NCI-H1092 treated with DMSO at 0.1 percent for 48 hours (cell line): ENCODE data around the gene MARCHF11.

ENCODE experiments used
- DNase-seq: peaks from one replicate; lab custom pipeline; 2025; lab: John Stamatoyannopoulos, UW

The MARCHF11 gene

DNA sequence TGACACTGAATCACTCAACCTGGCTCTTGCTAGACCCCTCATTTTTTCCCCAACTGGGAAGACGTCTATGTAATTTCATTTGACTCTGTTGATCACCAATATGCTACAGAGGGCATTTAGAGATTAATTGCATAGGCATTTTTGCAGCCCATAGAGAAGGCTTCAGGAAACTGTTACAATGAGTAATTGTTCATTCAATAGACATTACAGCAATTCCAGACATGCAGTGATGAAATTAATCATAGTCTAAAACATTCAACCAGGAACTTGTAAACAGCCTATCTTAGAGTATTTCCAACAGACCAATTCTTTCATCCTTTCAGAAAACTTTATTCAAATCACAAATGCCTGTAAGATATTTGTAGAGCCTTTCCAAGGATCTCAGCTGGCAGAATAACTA, 122.3 kb downstream of the MARCHF11 start:
- no peak for DNase-seq

GRCh38 chr5:16051246-16051755, 128.3 kb downstream of the MARCHF11 start:
- DNase-seq, result no peak

GRCh38 chr5:16050414-16050813, 129.2 kb downstream of the MARCHF11 start:
- DNase-seq, result no peak

GRCh38 chr5:16049761-16050160, 129.8 kb downstream of the MARCHF11 start:
- no peak for DNase-seq

GRCh38 chr5:16048132-16048531, 131.5 kb downstream of the MARCHF11 start:
- DNase-seq, result no peak

DNA sequence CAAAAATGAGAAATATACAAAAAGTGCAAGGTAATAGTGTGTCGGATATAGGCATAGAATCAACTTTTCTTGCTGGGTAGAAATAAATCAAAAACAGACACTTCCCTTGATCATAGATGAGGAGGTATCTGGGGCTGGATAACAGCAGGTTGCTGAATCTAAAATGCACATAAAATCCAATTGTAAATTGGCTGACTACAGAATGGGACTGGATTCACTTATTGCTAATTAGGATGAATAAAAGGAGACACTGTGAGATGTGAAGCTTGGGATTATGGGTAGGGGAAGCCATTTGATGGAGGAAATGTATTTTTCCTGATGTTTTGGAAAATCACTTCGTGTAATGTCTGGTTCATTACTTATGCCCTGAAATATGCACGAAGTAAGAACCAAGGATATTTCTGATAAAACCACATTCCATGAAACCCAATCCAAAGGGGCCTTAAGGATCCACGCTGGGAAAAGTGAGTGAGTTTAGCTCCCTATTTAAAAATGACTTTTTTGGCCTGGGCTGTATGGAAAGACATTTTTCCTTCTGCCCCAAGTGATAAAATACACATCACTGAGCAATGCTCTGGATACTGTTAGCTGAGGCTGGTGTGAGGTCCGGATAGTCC, 136.1 kb downstream of the MARCHF11 start:
- no peak for DNase-seq

DNA sequence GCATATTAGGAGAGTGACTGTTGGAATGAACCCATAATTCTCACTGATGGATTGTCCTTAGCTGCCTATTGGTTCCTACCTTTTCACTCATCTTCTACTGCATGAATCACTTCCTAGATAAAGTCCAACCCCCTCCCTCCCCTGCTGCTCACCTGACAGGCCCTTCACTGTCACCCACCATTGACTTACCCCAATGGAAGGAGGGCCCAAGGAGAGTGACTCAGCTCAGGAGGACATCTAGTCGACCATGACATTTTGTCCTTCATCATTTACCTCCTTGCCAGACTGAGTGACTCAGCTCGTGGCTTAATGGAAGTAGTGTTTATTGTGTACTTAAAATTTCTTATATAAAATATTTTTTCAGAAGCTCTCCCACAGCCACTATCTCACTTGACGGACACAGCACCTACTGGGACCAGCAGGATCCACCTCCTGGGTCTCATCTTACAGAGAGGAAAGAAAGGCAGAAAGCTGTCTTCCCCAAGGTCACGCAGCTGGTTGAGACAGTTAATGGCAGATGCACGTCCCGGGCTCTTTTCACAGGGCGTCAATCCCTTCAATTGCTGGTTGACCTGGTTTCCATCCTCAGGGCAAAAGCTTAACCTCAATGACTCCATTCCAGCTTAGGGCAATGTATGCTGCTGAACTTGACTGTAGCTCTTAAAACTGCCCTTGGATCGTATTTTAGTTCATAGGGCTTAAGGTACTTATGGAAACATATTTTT, 142.3 kb downstream of the MARCHF11 start:
- no peak for DNase-seq

- no peak for DNase-seq
Observed at GRCh38 chr5:16034319-16035001, 145.1 kb downstream of the MARCHF11 start.

GRCh38 chr5:16033187-16033925, 146.2 kb downstream of the MARCHF11 start:
- no peak for DNase-seq

GRCh38 chr5:16028708-16029107, 150.9 kb downstream of the MARCHF11 start:
- DNase-seq, result no peak

DNA sequence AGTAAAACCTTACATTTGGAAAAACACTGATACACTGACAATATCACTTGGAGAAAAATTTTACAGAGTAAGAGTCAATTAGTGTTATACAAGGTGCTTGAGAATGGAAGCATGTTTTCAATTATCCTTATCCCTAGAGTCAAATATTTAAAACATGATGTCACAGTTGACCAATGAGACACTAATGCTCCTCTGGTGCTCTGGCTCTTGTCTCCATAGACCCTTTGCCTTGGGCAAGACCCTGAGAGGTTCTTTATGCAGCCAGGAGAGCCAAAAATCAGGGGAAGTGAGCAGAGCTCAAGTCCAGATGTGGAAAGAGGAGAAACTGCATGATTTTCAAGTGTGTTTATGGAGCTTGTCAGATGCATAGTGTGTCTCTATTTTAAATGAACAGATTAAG, 153.9 kb downstream of the MARCHF11 start:
- DNase-seq, result no peak

DNA sequence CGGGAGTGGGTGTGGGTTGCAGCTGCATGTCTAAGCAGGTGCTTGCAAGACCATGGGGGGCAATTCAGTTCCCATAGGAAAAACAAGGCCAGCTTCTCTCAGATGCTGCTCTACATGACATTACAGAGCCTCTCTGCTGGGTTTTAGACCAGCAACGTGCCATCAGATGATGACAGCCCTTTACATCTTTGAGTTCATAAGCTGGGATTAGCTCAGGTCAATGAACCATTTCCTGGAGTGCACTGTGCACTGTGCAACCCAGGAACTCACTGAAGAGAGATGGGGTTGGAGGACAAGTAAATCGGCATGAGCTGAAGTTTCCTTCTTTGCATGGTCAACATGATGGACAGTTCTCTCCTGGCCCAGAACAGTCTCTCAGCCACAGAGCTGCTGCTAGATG, 160.6 kb downstream of the MARCHF11 start:
- DNase-seq, result no peak

- DNase-seq, result no peak
Observed at GRCh38 chr5:16017720-16018119, 161.9 kb downstream of the MARCHF11 start.
